Fibroblast of villous mesenchyme (primary cell): Measurements from ENCODE around the gene BLOC1S1. TPM values are rescaled to one million over a fixed set of nuclear protein-coding genes. Genes with fewer than 3 reads are reported as not detected.
A peak's percentile ranks its signal among the peaks of the same experiment; 100 is the strongest.

Source experiments
- DNase-seq: peaks from one replicate; pipeline ENCODE4 v3.0.0-alpha.2; 2010; ENCODE audit warnings: low read depth
- H3K4me3 ChIP-seq: 2 replicates; pipeline ENCODE4 v1.5.1; 2011; ENCODE audit warnings: low read depth, mild to moderate bottlenecking, low read length
- total RNA-seq: library from RNA; depleted of rRNA; stranded (reverse); fragments of >200 nt; gene quantifications from 2 replicates; pipeline ENCODE4 v1.2.3, GENCODE V29; 2012
- TF ChIP-seq, protein P1 (sequence below): IDR thresholded peaks from 2 replicates; pipeline ENCODE4 v1.5.1; 2012; ENCODE audit warnings: low read depth, mild to moderate bottlenecking, low read length; ENCODE audit not compliant: insufficient read depth

Gene BLOC1S1
- total RNA-seq: 36.3 and 54.4 TPM in 2 replicates

DNA sequence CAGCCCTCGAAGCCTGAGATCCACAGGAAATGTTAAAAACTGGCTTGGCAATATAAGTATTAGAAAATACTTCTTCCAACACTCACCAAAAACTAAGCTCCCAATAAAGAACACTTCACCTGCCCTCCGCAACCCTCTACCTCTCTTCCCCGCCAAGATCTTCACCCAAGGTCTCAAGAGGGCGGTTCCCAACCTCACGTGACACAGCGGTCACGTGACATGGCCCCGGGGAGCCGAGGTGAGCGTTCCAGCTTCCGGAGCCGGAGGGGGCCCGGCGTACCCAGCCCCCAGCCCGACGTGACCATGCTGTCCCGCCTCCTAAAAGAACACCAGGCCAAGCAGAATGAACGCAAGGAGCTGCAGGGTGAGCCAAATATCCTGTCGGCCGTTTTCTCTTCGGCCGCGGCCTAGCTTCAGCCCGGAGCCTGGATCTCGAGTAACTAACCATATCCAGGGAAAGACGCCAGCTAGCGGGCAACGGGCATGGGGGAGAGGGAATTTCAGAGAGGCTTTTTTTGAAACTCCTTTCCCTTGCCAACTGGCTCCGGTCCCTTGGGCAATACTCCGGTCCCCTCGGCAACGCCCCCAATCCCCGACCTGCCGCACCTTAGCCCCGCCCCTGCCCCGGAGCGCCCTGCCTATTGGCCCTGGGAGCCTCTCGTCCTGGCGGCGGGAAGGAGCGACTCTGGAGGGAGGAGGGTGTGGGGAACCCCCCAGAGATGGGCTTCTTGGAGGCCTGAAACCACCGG lies at the start of gene BLOC1S1:
TSS of gene BLOC1S1 (plus strand) at position 214 of the 749 bp plus-strand sequence. CDS start at position 220, 6 bp downstream.
- TF ChIP-seq, protein P1, sequence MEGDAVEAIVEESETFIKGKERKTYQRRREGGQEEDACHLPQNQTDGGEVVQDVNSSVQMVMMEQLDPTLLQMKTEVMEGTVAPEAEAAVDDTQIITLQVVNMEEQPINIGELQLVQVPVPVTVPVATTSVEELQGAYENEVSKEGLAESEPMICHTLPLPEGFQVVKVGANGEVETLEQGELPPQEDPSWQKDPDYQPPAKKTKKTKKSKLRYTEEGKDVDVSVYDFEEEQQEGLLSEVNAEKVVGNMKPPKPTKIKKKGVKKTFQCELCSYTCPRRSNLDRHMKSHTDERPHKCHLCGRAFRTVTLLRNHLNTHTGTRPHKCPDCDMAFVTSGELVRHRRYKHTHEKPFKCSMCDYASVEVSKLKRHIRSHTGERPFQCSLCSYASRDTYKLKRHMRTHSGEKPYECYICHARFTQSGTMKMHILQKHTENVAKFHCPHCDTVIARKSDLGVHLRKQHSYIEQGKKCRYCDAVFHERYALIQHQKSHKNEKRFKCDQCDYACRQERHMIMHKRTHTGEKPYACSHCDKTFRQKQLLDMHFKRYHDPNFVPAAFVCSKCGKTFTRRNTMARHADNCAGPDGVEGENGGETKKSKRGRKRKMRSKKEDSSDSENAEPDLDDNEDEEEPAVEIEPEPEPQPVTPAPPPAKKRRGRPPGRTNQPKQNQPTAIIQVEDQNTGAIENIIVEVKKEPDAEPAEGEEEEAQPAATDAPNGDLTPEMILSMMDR: peak; percentile 0
- DNase-seq: peak; percentile 91
- H3K4me3 ChIP-seq: peak within 1 kb of the TSS; percentile 93

DNA sequence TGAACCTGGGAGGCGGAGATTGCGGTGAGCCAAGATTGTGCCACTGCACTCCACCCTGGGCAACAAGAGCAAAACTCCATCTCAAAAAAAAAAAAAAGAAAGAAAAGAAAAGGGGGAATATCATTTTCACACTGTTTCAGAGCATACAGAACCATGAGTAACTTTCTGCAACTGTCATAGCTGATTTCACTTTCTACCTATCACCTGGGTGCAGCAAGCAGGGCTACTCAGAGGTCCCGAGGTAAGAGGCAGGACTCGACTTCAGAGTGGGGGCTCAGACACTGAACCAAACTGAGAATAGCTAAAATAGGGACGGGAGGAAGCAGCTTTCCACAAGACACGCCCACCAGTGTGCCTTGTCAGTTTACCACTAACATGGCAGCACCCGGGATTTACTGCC lies 49.3 kb upstream of the BLOC1S1 start:
- no peak for DNase-seq
- TF ChIP-seq, protein P1: no peak
- H3K4me3 ChIP-seq: no peak overlapping the region

DNA sequence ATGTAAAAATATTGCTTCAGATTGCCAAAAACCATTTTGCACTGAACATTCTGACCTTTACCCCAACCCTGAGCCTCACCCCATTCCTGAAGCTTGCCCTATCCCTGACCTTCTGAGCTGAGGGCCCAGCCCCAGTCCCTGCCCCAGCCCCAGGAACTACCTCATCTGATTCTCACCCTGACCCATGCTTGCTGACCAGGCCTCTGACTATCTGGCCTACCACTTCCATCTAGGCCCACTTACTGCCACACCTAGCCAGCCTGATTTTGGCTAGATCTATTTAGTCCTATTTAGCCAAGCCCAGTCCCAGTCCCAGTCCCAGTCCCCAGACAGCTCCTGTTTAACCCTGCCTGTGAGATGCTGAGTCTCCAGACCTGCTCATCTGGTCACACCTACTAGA lies 45.6 kb upstream of the BLOC1S1 start:
- DNase-seq: no peak
- TF ChIP-seq, protein P1: no peak
- H3K4me3 ChIP-seq: no peak overlapping the region

DNA sequence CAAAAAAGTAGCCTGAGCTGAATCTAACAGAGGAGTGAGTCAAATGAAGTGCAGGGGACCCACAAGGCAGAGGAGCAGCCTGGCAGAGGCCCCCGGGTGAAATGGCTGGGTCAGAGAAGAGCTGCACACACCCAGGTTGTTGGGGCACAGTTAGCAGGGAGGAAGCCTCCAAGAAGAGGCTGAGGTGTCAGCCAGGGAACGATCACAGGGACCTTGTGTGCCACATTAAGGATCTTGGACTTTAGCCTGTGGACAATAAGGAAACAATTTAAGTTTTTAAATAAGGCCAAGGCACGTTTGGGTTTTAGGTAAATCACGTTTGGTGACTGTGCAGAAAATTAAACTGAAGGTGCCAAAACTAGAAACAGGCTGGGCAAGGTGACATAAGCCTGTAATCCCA lies 44.1 kb upstream of the BLOC1S1 start:
- TF ChIP-seq, protein P1: no peak
- DNase-seq: no peak
- no peak overlapping the region for H3K4me3 ChIP-seq

DNA sequence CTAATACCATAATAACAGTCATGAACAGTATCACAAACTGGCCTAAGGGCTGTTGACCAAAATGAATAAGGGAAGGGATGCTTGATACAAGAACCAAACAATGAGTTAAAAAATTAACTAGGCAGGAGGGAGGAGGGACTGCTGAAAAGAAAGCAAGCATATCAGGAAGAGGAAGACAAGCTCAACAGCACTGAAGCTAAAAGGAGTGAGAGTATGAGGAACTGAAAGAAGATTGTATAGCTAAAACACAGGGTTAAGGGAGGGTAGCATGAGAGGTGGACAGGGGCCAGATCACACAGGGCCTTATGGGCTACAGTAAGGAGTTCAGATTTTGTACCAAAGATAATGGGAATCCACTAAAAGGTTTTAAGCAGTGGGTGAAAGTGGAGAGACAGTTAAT lies 42.2 kb upstream of the BLOC1S1 start:
- no peak overlapping the region for H3K4me3 ChIP-seq
- TF ChIP-seq, protein P1: no peak
- no peak for DNase-seq

DNA sequence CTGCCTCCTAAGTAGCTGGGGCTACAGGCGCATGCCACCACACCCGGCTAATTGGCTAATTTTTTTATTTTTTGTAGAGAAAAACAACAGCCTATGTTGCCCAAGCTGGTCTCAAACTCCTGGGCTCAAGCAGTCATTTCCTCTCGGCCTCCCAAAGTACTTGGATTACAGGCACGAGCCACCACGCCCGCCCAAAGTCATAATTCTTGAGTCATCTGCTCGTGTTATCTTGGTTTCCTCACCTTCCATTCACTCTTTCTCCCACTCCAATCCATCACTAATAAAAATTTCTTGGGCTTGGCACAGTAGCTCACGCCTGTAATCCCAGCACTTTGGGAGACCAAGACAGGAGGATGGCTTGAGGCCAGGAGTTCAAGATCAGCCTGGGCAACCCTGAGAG lies 40.2 kb upstream of the BLOC1S1 start:
- H3K4me3 ChIP-seq: no peak overlapping the region
- no peak for DNase-seq
- TF ChIP-seq, protein P1: no peak

DNA sequence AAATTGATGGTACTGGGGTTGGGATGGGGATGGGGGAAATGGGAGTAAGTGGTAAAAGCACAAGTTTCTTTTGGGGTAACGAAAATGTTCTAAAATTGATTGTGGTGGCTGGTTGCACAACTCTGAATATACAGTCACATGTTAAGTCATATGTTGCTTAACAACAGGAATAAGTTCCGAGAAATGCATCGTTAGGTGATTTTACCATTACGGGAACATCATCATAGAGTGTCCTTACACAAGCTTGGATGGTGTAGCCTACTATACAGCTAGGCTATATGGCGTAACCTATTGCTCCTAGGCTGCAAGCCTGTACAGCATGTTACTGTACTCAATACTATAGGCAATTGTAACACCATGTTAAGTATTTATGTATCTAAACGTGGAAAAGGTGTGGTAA lies 39.1 kb upstream of the BLOC1S1 start:
- no peak for DNase-seq
- no peak overlapping the region for H3K4me3 ChIP-seq
- TF ChIP-seq, protein P1: no peak
